HEK293T (cell line): Measurements from ENCODE around the gene PDE2A.

Experiments used
- BHLHE40 ChIP-seq: fragments of 450-650 bp; IDR thresholded peaks from 2 replicates; pipeline ENCODE4 v1.6.1; 2016; ENCODE audit warnings: mild to moderate bottlenecking, moderate library complexity, borderline replicate concordance
- FOXA1 ChIP-seq: fragments of 450-650 bp; IDR thresholded peaks from 2 replicates; pipeline ENCODE4 v1.6.1; 2016; ENCODE audit warnings: mild to moderate bottlenecking
- FOXM1 ChIP-seq: fragments of 450-650 bp; IDR thresholded peaks from 2 replicates; pipeline ENCODE4 v1.6.1; 2017; ENCODE audit warnings: mild to moderate bottlenecking, borderline replicate concordance
- TARDBP ChIP-seq: fragments of 450-650 bp; IDR thresholded peaks from 2 replicates; pipeline ENCODE4 v1.6.1; 2016

GRCh38 chr11:72676861-72677341 lies 2.7 kb upstream of the PDE2A start:
- TF ChIP-seq TARDBP: no peak
- no peak for TF ChIP-seq BHLHE40
- TF ChIP-seq FOXM1: no peak
- no peak for TF ChIP-seq FOXA1
